ENCODE data around the gene LYPD3.

DNA sequence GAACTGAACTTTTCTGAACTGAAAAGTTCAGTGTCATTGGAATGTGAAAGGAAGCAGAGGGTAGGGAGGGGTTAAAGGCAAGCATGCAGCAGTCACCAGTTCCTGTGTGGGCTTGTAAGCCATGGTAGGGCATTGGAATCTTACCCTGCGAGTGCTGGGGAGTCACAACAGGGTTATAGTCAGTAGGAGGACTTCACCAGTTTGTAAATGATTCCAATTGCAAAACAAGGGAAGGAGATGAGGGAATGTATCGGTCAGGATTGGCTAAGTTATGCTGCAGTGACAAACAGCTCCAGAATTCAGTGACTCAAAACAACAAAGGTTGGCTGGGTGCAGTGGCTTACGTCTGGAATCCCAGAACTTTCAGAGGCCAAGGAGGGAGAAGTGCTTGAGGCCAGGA, 12.8 kb downstream of the LYPD3 start:
- no peak for TF ChIP-seq SP1 (IDR thresholded peaks at IDR 0.05)
- no peak for TF ChIP-seq LEF1 (IDR thresholded peaks at IDR 0.05; ENCODE audit: borderline replicate concordance)
- no peak for TF ChIP-seq BHLHE40 (IDR thresholded peaks at IDR 0.05; ENCODE audit: borderline replicate concordance)
- TF ChIP-seq ARNT (IDR thresholded peaks at IDR 0.05): no peak
- no peak for TF ChIP-seq NFRKB (IDR thresholded peaks at IDR 0.05)
- no peak for TF ChIP-seq ZNF384 (IDR thresholded peaks at IDR 0.05)
- no peak for TF ChIP-seq CTBP1 (IDR thresholded peaks at IDR 0.05; ENCODE audit: borderline replicate concordance)
- TF ChIP-seq FOXM1 (IDR thresholded peaks at IDR 0.05; ENCODE audit: borderline replicate concordance): no peak
- no peak for TF ChIP-seq ELF4 (IDR thresholded peaks at IDR 0.05)
- TF ChIP-seq L3MBTL2 (conservative IDR thresholded peaks at IDR 0.05): no peak
- no peak for TF ChIP-seq FOXK2 (IDR thresholded peaks at IDR 0.05)

All from HEK293T (cell line).